IMR-90 (cell line): Measurements from ENCODE around the gene MROH7. TPM values are rescaled to one million over a fixed set of nuclear protein-coding genes. Genes with fewer than 3 reads are reported as not detected.

Source experiments
- ATAC-seq: fragments of 200-7000 bp; cut with Tn5 transposase; 2 replicates; pipeline ENCODE4 v1.9.1; 2020; ENCODE audit warnings: low read depth, mild to moderate bottlenecking, moderate library complexity
- BruUV-seq: library from RNA; stranded (reverse); fragments of 400-500 nt; replicated peaks from 2 replicates; lab custom pipeline; 2021; lab: Mats Ljungman, UMichigan
- CTCF ChIA-PET: fragments of 300-600 bp; formaldehyde crosslinking; extraction: SDS; loops from one replicate; lab custom pipeline; 2021; ENCODE audit warnings: antibody characterized with exemption; lab: Yijun Ruan, JAX
- POLR2A ChIA-PET: fragments of 300-600 bp; sonication (Branson Sonifier 250); formaldehyde crosslinking; loops from one replicate; lab custom pipeline; 2022; ENCODE audit warnings: antibody characterized with exemption; ENCODE audit not compliant: unreplicated experiment; lab: Charles Lee
- DNase-seq: peaks from one replicate; pipeline ENCODE4 v3.0.0; 2013
- H2AFZ ChIP-seq: replicated peaks from 2 replicates; pipeline ENCODE3; 2013; ENCODE audit warnings: low read length, mild to moderate bottlenecking; ENCODE audit not compliant: poor library complexity
- H2AK5ac ChIP-seq: 2 replicates; pipeline ENCODE4 v1.6.1; 2013; ENCODE audit warnings: low read depth, low read length, inconsistent platforms
- H2AK9ac ChIP-seq: replicated peaks from 2 replicates; pipeline ENCODE3; 2013; ENCODE audit warnings: mild to moderate bottlenecking, low read depth, low read length, moderate library complexity; ENCODE audit not compliant: poor library complexity
- H2BK120ac ChIP-seq: 2 replicates; pipeline ENCODE4 v1.6.1; 2013; ENCODE audit warnings: low read depth, low read length, inconsistent platforms
- H2BK15ac ChIP-seq: 3 replicates; pipeline ENCODE4 v1.6.1; 2013; ENCODE audit warnings: low read depth, low read length, inconsistent platforms
- H2BK20ac ChIP-seq: 2 replicates; pipeline ENCODE4 v1.6.1; 2013; ENCODE audit warnings: low read depth, mild to moderate bottlenecking, inconsistent platforms, low read length, moderate library complexity
- H2BK5ac ChIP-seq: 2 replicates; pipeline ENCODE4 v1.6.1; 2013; ENCODE audit warnings: mild to moderate bottlenecking, low read depth, low read length, inconsistent platforms; ENCODE audit not compliant: poor library complexity, severe bottlenecking
- H3K14ac ChIP-seq: replicated peaks from 2 replicates; pipeline ENCODE4 v1.6.1; 2013; ENCODE audit warnings: low read depth, low read length, inconsistent platforms
- H3K18ac ChIP-seq: 2 replicates; pipeline ENCODE4 v1.6.1; 2013; ENCODE audit warnings: low read depth, low read length, control low read depth
- H3K23ac ChIP-seq: 2 replicates; pipeline ENCODE4 v1.6.1; 2013; ENCODE audit warnings: low read depth, low read length, inconsistent platforms
- H3K27ac ChIP-seq: 2 replicates; pipeline ENCODE4 v1.5.1; 2013; ENCODE audit warnings: mild to moderate bottlenecking, control low read depth, low read length; ENCODE audit not compliant: insufficient read depth
- H3K27me3 ChIP-seq: 2 replicates; pipeline ENCODE4 v1.6.1; 2013; ENCODE audit warnings: low read length; ENCODE audit not compliant: control insufficient read depth, insufficient read depth
- H3K36me3 ChIP-seq: 2 replicates; pipeline ENCODE4 v1.6.1; 2013; ENCODE audit warnings: low read length, mixed read lengths; ENCODE audit not compliant: control insufficient read depth, insufficient read depth
- H3K4ac ChIP-seq: 2 replicates; pipeline ENCODE4 v1.6.1; 2013; ENCODE audit warnings: low read depth, low read length, inconsistent platforms
- H3K4me1 ChIP-seq: 2 replicates; pipeline ENCODE4 v1.6.1; 2013; ENCODE audit warnings: low read length, mixed read lengths; ENCODE audit not compliant: control insufficient read depth, insufficient read depth
- H3K4me2 ChIP-seq: 2 replicates; pipeline ENCODE4 v1.6.1; 2013; ENCODE audit warnings: low read depth, mild to moderate bottlenecking, control low read depth, low read length, moderate library complexity
- H3K4me3 ChIP-seq: 2 replicates; pipeline ENCODE4 v1.5.1; 2013; ENCODE audit warnings: low read depth, mild to moderate bottlenecking, control low read depth, low read length, moderate library complexity; ENCODE audit not compliant: insufficient read depth
- H3K56ac ChIP-seq: 2 replicates; pipeline ENCODE4 v1.6.1; 2013; ENCODE audit warnings: low read length, inconsistent platforms; ENCODE audit not compliant: insufficient read depth; ENCODE audit errors: extremely low read depth
- H3K79me1 ChIP-seq, 2 experiments: 2 replicates each; pipeline ENCODE4 v1.6.1; 2013; ENCODE audit warnings: low read length in 2 of 2, inconsistent platforms in 1 of 2, low read depth in 1 of 2
- H3K9ac ChIP-seq: 2 replicates; pipeline ENCODE4 v1.6.1; 2013; ENCODE audit warnings: low read depth, low read length, control low read depth
- H3K9me1 ChIP-seq: 2 replicates; pipeline ENCODE4 v1.6.1; 2013; ENCODE audit warnings: low read length, inconsistent platforms; ENCODE audit not compliant: insufficient read depth
- H3K9me3 ChIP-seq: 2 replicates; pipeline ENCODE4 v1.6.1; 2013; ENCODE audit warnings: low read length; ENCODE audit not compliant: control insufficient read depth, insufficient read depth
- H4K20me1 ChIP-seq: 2 replicates; pipeline ENCODE4 v1.6.1; 2013; ENCODE audit warnings: low read length, inconsistent platforms; ENCODE audit not compliant: insufficient read depth
- H4K5ac ChIP-seq: 2 replicates; pipeline ENCODE4 v1.6.1; 2013; ENCODE audit warnings: mild to moderate bottlenecking, low read depth, low read length, control low read depth
- H4K8ac ChIP-seq, 2 experiments: 2 replicates each; pipeline ENCODE4 v1.6.1; 2013; ENCODE audit warnings: low read depth in 2 of 2, low read length in 2 of 2, control low read depth in 1 of 2, inconsistent platforms in 1 of 2
- H4K91ac ChIP-seq: 2 replicates; pipeline ENCODE4 v1.6.1; 2013; ENCODE audit warnings: low read depth, low read length, inconsistent platforms; ENCODE audit not compliant: insufficient read depth
- CEBPB ChIP-seq: IDR thresholded peaks from 2 replicates; pipeline ENCODE4 v1.6.1; 2012; ENCODE audit warnings: low read depth, low read length, improper control_type of control experiment
- CHD1 ChIP-seq: IDR thresholded peaks from 2 replicates; pipeline ENCODE4 v1.6.1; 2012; ENCODE audit warnings: low read depth, low read length, improper control_type of control experiment
- ELK1 ChIP-seq: fragments of 150-350 bp; IDR thresholded peaks from 2 replicates; pipeline ENCODE4 v1.6.1; 2016; ENCODE audit warnings: low read depth, mild to moderate bottlenecking, low read length, moderate library complexity, borderline replicate concordance
- FOS ChIP-seq: fragments of 150-350 bp; IDR thresholded peaks from 2 replicates; pipeline ENCODE4 v1.6.1; 2016; ENCODE audit warnings: low read depth, low read length
- MAFK ChIP-seq: IDR thresholded peaks from 2 replicates; pipeline ENCODE4 v1.6.1; 2012; ENCODE audit warnings: low read depth, low read length, improper control_type of control experiment
- MAZ ChIP-seq: IDR thresholded peaks from 2 replicates; pipeline ENCODE4 v1.6.1; 2012; ENCODE audit warnings: low read depth, mild to moderate bottlenecking, low read length, improper control_type of control experiment, moderate library complexity, borderline replicate concordance
- NFE2L2 ChIP-seq: fragments of 150-350 bp; IDR thresholded peaks from 2 replicates; pipeline ENCODE4 v1.6.1; 2016; ENCODE audit warnings: low read depth, mild to moderate bottlenecking, low read length
- RAD21 ChIP-seq: IDR thresholded peaks from 2 replicates; pipeline ENCODE4 v1.6.1; 2012; ENCODE audit warnings: low read length, improper control_type of control experiment
- USF2 ChIP-seq: fragments of 150-350 bp; IDR thresholded peaks from 2 replicates; pipeline ENCODE4 v1.6.1; 2017; ENCODE audit warnings: mild to moderate bottlenecking, antibody characterized with exemption, low read length, low read depth
- WGBS, 2 experiments: methylation state at CpG; one replicate each; pipeline versions ENCODE4 v1.1.5 to v1.1.7; 2013; ENCODE audit warnings: missing lambda C conversion rate in 2 of 2; ENCODE audit not compliant: insufficient read length in 1 of 2; ENCODE audit errors: extremely low coverage in 2 of 2; 5-methylcytosine and 5-hydroxymethylcytosine counted together
- dilution Hi-C: fragments of 300-500 bp; cut with HindIII; formaldehyde crosslinking; loops from one replicate; pipeline ENCODE4 v1.14.3; 2018; ENCODE audit warnings: low sequenced_read_pairs; ENCODE audit not compliant: unreplicated experiment
- in situ Hi-C: fragments of 300-500 bp; cut with MboI; formaldehyde crosslinking; loops from 3 replicates; pipeline ENCODE4 v1.14.3; 2019; ENCODE audit warnings: low sequenced_read_pairs, inconsistent platforms, mixed read lengths
- intact Hi-C: fragments of 100-400 bp; cut with micrococcal nuclease; formaldehyde crosslinking; loops from 2 replicates; pipeline ENCODE4 v1.10.0; 2022
- polyA plus RNA-seq, 3 experiments: library from polyadenylated mRNA; depleted of rRNA; stranded (reverse); fragments of >200 nt; gene quantifications; 2 replicates each; pipeline ENCODE4 v1.2.3, GENCODE V29; 2012; ENCODE audit warnings: low replicate concordance in 1 of 3
- total RNA-seq: library from RNA; depleted of rRNA; stranded (reverse); fragments of >200 nt; gene quantifications from 2 replicates; pipeline ENCODE4 v1.2.3, GENCODE V29; 2012
- TF ChIP-seq, protein P1 (sequence below): conservative IDR thresholded peaks from 2 replicates; pipeline ENCODE4 v1.5.1; 2012; ENCODE audit warnings: mild to moderate bottlenecking, low read depth, low read length, improper control_type of control experiment

Gene MROH7
- total and polyA plus RNA-seq, 2 of the 4 experiments (the other 2 are of a cell fraction), result not detected

DNA sequence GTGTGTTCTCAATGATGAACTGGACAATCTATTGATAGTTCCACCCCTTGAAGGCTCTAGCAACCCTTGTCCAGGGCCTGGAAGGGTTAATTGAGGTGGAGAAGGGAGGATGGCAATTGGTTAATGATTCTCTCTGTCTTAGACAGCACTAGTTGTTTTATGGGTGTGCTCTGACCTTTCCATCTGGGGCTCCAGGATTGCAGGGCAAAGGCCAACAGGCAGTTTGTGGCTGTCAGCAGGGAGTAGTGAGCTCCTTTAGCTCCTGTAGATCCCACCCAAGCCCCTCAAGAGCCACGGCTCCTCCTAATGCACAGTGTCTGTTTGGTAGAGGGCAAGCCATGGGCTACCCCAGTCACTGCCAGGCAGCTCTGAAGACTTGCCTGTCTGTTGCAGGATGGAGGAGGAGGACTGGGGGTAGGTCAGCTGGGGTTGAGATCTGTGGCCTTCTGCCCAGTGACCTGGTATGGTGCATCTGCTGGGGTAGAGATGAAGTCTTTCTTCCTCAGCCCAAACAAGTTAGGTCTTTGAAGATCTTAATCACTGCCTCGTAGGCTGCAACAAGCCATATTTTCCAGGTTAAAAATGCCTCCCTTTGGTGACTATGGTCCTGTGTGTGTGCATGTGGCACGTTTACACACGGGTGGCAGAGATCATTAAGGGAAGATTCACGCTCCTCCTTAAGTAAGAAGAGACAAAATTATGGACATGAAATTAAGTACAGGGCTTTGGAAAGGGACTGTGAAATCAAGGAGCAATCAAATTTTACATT is 7.7 kb downstream of the MROH7 start (continued):
- TF ChIP-seq ELK1, result no peak
- no peak for TF ChIP-seq RAD21

- Histone ChIP-seq H2BK5ac (no peak overlapping the region), H2AK5ac (no peak overlapping the region), H3K23ac (no peak overlapping the region), H3K27ac (no peak overlapping the region), H3K56ac (no peak overlapping the region), H3K9ac (no peak overlapping the region), H4K5ac (no peak overlapping the region), H3K79me1 (no peaks in the 10 kb centered on the region), H3K27me3 (peaks cover 36% of the 10 kb centered on the region), H4K8ac (no peak overlapping the region), H4K91ac (no peak overlapping the region), H2BK15ac (no peak overlapping the region), H3K4me2 (no peak overlapping the region), H2BK120ac (no peak overlapping the region), H3K9me3 (no peaks in the 10 kb centered on the region), H3K14ac (no peak overlapping the region), H2AK9ac (no peak overlapping the region), H2BK20ac (no peak overlapping the region), H3K4me1 (no peaks in the 10 kb centered on the region), H3K36me3 (no peaks in the 10 kb centered on the region), H3K4ac (no peak overlapping the region), H3K4me3 (no peak overlapping the region), H3K9me1 (no peaks in the 10 kb centered on the region), H3K18ac (no peak overlapping the region), H4K20me1 (no peaks in the 10 kb centered on the region), H2AFZ (no peak overlapping the region)
- ChIA-PET POLR2A (no interaction called here), CTCF (no interaction called here)
- WGBS, 2 experiments, result no CpG with 5 or more reads among the region's 1 CpG
- in situ Hi-C loops (no loop called here), intact Hi-C loops (no loop called here), dilution Hi-C loops (no loop called here)
- ATAC-seq, result no peak
- BruUV-seq, result no TSS peak
- no peak for DNase-seq
- TF ChIP-seq FOS (no peak), MAZ (no peak), RAD21 (no peak), NFE2L2 (no peak), USF2 (no peak), CHD1 (no peak), MAFK (no peak), ELK1 (no peak), CEBPB (no peak)
- TF ChIP-seq, protein P1, sequence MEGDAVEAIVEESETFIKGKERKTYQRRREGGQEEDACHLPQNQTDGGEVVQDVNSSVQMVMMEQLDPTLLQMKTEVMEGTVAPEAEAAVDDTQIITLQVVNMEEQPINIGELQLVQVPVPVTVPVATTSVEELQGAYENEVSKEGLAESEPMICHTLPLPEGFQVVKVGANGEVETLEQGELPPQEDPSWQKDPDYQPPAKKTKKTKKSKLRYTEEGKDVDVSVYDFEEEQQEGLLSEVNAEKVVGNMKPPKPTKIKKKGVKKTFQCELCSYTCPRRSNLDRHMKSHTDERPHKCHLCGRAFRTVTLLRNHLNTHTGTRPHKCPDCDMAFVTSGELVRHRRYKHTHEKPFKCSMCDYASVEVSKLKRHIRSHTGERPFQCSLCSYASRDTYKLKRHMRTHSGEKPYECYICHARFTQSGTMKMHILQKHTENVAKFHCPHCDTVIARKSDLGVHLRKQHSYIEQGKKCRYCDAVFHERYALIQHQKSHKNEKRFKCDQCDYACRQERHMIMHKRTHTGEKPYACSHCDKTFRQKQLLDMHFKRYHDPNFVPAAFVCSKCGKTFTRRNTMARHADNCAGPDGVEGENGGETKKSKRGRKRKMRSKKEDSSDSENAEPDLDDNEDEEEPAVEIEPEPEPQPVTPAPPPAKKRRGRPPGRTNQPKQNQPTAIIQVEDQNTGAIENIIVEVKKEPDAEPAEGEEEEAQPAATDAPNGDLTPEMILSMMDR, result no peak
These were observed 8.3 kb downstream of the MROH7 start for GRCh38 chr1:54649921-54650320.
